Activated gamma-delta T cell (primary cell): ENCODE results near the gene ABHD18.
A peak's percentile ranks its signal among the peaks of the same experiment; 100 is the strongest.
"Not testable (repeated sequence)": the region's sequence is repeated elsewhere in the genome, so short reads cannot be mapped to it uniquely, and the experiment has no call there.

Experiments
- DNase-seq: peaks from one replicate; lab custom pipeline; 2025; lab: John Stamatoyannopoulos, UW

Gene ABHD18

DNA sequence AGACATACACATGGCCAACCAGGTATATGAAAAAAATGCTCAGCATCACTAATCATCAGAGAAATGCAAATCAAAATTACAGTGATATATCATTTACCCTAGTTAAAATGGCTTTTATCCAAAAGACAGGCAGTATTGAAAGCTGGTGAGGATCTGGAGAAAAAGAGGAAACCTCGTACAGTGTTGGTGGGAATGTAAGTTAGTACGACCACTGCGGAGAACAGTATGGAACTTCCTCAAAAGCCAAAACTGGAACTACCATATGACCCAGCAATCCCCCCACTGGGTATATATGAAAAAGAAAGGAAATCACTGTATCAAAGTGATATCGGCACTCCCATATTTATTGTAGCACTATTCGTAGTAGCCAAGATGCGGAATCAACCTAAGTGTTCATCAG is 23.4 kb downstream of the ABHD18 start:
- no peak for DNase-seq

DNA sequence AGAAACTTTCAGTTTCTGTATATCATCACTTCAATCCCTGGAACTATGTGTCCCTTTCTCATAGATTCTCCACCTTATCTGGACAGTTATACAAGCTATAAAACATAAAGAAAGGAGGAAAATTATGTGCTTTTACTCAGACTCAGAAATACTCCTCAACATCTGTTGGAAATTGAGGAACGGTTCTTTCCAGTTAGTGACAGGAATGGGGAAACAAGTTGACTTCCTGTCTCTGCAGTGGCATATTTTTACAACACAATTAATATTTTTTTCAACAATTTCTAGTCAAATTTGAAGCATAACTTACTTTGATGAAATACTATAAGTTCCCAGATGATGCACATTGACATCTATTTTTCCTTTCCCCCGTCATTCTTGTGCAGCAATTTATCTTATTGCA is 27.9 kb downstream of the ABHD18 start:
- no peak for DNase-seq

DNA sequence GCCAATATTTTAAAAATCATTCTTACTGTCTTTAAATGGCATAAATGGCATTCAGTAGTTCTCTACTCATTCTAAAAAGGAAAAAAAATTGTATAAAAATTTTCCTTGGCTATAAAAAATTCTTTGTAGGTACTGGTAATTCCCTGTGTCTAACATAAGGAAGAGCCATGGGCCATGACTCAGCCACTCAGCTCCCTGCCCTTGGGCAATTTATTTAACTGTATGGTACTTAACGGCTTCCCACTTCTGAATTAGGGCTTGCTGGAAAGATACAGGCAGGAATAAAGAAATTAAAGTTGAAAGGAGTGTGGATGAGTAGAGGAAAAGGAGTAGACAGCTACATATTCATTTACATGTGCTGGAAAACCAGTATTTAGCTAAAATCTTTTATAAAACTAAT is 30.6 kb downstream of the ABHD18 start:
- no peak for DNase-seq

DNA sequence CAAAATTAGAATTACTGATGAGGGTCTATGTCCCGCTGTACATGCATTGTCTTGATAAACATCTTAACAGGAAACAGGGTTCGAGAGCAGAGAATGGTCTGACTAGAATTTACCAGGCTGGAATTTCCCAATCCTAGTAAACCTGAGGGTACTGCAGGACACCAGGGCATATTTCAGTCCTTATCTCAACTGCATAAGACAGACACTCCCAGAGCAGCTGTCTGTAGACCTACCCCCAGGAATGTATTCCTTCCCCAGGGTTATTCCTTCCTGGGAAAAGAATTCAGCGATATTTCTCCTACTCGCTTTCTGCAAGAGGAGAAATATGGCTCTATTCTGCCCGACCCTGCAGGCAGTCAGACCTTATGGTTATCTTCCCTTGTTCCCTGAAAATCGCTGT is 31.3 kb downstream of the ABHD18 start:
- DNase-seq, result not testable (repeated sequence)

DNA sequence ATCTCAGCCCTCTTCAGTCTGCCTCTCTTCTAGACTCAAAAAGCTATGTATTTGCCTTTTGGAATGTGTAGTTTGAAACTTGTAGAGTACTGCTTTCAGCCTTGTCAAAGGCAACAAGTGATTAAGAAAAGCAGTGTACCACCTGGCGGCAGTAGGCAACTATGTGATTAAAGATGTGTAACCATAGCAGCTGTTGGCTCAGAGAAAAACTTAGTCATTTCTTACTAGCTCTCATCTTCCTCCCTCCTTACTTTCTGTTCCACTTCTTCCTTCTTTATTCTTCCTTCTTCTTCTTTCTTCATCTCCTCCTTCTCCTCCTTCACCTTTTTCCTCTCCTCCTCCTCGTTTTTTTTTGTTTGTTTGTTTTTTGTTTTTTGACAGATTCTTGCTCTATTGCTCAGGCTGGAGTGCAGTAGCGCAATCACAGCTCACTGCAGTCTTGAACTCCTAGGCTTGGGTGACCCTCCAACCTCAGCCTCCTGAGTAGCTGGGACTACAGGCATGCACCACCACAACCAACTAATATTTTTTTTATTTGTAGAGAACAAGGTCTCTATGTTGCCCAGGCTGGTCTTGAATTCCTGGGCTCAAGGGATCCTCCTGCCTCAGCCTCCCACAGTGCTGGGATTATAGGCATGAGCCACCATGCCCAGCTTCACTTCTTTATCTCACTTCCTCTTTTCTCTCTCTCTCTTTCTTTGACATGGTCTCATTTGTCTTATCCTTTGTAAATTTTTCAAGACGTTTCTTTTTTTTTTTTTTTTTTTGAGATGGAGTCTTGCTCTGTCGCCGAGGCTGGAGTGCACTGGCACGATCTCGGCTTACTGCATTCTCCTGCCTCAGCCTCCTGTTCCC is 32.6 kb downstream of the ABHD18 start:
- DNase-seq, result no peak

DNA sequence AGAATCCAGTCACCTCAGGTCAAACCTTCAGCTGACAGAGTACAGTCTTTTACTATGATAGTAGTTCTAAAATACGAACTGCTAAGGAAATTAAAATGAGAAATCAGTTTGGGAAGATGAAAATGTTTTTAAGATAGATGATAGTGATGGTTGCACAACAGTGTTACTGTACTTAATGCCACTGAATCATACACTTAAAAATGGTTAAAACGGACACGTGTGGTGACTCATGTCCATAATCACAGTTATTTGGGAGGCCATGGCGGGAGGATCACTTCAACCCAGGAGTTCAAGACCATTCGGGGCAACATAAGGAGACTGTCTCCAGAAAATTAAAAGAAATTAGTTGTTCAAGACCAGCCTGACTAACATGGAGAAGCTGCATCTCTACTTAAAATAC is 41.4 kb downstream of the ABHD18 start:
- no peak for DNase-seq

DNA sequence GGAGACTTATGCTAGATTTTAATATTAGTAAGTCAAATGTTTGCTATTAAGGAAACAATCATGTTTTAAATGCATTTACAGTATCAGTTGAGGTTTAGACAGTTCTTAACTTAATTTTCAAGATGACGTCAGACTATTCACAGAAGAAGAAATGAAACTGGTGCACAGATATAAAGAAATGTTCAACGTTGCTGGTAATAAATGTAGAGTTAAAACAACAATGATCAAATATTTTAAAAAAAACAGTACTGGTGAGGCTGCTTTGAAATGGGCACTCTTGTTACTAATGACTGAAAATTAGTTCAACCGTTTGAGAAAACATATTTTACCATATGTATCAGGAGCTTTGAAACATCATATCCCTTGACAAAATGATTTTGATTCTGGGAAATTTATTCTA is 44.2 kb downstream of the ABHD18 start:
- DNase-seq, result no peak

DNA sequence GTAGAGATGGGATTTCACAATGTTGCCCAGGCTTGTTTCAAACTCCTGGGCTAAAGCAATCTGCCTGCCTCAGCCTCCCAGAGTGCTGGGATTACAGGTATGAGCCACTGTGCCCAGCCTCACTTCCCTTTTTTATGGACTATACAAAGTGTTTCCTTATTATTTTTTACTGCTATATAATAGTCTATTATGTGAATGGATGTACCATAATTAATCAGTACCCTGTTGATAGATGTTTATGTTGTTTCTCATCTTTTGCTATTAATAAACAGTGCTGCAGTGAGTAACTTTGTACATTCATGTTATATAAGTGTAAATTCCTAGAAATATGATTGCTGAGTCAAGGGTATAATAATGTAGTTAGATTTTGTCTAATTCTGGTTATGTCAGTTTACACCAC is 60.1 kb downstream of the ABHD18 start:
- DNase-seq, result no peak

DNA sequence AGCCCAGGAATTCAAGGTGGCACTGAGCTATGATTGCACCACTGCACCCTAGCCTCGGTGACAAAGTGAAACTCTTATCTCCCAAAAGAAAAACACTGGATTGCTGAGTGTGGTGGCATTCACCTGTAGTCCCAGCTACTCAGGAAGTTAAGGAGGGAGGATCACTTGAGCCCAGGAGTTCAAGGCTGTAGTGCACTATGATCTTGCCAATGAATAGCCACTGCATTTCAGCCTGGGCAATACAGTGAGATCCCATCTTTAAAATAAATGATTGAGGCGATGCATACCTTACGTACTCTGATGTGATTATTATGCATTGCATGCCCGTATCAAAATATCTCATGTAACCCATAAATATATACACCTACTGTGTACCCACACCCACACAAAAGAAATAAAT is 64.7 kb downstream of the ABHD18 start:
- no peak for DNase-seq

DNA sequence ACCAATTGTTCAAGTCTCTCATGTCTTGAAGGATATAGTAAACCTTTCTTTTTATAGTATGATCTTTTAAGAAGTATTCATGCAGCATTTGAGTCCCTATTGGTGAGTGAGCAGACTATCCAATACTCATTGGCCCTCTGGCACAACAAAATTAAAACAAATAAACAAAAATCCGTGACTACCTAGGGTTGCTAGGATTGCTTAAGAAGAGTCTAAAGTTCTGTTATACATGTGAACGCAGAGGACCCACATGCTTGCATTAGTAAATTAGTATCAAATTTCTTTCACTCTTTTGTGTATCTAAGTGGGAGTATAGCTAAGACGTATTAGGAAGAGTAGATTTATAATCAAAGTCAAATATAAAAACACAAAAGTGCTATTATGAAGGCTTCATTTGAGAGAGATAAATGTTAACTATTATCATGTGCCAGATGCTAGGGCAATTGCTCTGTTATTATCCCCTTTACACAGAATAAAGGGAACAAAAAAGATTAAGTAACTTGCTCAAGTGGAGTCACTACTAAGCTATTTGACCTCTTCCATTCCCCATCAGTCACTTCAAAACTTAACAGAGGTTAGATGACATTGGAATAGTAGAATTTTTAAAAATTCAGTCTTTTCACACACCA is 66.7 kb downstream of the ABHD18 start:
- no peak for DNase-seq

DNA sequence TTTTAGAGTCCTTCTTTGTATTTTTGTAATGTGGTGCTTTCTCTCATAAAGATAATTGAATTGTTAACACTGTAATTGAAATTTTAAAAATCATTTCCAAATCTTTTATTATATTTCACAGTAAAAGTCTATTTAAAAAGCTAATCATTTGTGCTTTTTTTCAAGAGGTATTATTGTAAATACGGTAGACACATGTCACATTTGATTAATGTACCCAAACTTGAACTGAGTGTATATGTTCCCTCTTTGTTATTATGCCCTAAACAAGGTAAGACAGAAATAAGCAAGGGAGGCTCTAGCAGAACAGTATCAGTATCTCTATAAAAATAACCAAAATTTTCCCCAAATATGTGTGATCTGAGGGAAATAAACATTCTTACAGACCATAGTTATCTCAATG is 74.4 kb downstream of the ABHD18 start:
- DNase-seq, result no peak

DNA sequence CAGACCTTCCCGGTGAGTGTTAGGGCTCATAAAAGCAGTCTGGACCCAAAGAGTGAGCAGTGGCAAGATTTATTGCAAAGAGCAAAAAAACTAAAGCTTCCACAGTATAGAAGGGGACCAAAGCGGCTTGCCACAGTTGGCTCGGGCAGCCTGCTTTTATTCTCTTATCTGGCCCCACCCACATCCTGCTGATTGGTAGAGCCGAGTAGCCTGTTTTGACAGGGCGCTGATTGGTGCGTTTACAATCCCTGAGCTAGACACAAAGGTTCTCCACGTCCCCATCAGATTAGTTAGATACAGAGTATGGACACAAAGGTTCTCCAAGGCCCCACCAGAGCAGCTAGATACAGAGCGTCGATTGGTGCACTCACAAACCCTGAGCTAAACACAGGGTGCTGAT is 81.8 kb downstream of the ABHD18 start:
- DNase-seq, result not testable (repeated sequence)

DNA sequence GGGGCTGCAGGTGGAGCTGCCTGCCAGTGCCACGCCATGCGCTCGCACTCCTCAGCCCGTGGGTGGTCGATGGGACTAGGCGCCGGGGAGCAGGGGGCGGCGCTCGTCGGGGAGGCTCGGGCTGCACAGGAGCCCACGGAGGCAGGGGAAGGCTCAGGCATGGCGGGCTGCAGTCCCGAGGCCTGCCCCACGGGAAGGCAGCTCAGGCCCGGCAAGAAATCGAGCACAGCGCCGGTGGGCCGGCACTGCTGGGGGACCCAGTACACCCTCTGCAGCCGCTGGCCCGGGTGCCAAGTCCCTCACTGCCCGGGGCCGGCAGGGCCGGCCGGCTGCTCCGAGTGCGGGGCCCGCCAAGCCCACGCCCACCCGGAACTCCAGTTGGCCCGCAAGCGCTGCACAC is 82.3 kb downstream of the ABHD18 start:
- DNase-seq, result not testable (repeated sequence)

DNA sequence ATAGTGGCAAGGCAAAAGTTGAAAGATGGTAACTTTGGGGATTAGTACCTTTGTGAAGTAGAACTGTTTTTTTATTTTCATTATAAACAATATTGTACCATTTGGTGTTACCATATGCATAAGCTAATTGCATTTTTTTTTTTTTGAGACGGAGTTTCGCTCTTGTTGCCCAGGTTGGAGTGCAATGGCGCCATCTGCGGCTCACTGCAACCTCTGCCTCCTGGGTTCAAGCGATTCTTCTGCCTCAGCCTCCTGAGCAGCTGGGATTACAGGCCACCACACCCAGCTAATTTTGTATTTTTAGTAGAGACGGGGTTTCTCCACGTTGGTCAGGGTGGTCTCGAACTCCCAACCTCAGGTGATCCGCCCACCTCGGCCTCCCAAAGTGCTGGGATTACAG is 86.0 kb downstream of the ABHD18 start:
- DNase-seq, result not testable (repeated sequence)

DNA sequence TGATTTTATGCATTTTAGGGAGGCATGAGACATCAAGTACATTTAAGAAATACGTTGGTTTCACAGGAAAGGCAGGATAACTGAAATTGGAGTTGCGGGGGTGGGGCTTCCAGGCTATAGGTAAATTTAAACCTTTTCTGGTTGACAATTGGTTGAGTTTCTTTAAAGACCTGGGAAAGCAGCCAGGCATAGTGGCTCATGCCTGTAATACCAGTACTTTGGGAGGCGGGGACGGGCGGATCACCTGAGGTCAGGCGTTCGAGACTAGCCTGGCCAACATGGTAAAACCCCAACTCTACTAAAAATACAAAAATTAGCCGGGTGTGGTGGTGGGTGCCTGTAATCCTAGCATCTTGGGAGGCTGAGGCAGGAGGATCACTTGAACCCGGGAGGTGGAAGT is 89.7 kb downstream of the ABHD18 start:
- not testable (repeated sequence) for DNase-seq

DNA sequence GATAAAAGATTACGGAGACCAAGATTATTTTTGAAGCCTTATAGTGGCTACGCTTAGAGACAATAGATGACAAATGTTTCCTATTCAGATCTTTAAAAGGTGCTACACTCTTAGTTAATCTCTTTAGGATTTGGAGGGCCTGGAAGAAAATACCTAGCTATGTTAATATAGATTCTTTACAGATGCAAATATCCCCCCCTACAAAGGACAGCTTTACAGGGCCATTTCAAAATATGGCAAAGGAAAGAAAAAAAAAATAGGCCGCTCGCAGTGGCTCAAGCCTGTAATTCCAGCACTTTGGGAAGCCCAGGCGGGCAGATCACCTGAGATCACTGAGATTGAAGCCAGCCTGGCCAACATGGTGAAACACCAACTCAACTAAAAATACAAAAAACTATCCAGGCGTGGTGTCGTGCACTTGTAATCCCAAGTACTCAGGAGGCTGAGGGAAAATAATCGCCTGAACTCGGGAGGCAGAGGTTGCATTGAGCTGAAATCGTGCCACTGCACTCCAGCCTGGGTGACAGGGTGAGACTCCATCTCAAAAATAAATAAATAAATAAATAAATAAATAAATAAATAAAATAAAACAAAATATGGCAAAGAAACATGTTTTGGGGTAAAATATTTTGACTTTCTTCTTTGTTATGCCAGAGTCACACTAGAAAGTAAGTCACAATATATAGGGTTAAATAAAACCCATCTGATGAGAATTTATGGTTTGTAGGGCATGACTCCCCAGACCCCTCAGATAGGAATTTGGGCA is 90.4 kb downstream of the ABHD18 start:
- not testable (repeated sequence) for DNase-seq

DNA sequence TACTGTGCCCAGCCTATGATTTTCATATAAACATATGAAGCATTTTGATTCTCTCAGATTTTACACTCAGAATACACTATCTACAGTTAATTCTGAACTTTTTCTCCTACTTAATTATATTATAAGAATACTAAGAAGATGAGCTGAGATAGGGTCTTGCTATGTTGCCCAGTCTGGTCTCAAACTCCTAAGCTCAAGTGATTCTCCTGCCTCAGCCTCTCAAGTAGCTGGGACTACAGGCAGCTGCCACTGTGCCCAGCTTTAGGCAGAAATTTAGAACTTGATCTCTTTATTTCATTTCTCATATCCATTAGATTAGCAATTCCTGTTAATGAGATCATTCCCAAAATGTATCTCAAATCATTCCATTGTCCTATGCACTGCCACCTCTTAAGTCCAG is 91.2 kb downstream of the ABHD18 start:
- DNase-seq, result no peak

DNA sequence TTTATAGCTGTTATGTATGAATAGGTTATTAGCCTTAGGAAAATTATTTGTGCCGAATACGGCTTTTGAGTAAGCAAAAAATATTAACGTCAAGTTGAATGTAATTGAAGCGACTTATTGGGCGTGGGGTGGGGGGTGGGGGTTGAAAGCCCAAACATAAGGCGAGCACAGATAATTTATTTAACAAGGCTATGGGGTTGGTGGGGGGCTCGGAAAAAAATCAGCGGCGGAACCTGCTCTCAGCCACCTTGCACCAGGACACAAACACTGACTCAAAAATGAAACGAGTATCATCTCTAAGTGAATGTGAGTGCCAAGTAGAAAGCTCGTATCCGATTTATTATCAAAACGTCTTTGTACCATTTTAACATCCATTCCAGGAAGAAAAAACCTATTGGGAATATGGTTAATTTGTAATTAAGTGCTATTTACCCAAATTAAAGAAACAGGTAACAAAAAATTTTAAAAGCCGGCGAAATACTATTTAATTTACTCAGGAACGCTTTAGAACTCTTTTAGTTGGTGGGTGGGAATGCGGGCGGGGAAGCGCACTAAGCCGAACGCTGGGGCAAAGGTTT is 95.0 kb downstream of the ABHD18 start:
- no peak for DNase-seq

DNA sequence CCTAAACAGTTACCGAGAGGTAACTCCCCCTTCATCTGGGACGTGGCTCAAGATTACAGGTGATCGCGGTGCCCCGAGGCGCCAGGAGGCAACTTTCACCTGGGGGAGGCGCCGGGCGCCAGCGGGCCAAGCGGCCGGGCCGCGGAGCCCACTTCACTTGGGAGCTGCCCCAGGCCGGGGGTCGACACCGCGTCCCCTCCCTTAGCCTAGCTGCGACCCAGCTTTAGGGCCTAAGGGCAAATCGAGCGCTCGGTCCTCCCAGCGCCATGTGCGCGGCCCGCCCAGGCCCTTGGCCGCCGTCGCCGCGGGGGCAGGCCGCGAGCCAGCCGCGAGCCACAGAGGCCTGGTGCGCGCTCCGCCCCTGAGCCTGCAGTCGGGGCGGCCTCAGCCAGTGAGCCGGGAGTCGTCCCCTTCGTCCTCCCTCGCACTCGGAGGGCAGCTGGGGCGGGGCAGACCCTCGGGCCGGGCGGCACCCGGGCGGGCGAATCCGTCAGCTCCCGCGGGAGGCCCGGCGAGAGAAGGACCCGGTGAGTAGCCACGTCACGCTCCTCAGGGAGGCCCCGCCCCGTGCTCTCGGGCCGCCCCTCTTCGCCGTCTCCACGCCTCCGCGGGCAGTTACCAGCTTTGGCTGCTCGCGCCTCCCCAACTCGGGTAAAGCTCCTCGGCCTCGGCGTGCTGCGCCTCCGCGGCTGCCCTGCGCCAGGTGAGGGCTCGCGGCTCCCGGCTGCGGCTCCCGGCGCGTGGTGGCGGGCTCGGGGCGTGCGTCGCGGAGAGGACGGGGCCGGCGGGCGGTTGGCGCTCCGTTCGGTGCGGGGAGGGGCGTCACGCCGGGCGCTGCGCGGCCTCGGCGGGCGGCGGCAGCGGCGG is 95.7 kb downstream of the ABHD18 start, which contains the start of gene LARP1B:
Gene LARP1B (plus strand): TSS at position 614 of the 867 bp plus-strand sequence. CDS start 13,640 bp downstream, outside the sequence.
- peak; percentile 82 for DNase-seq

DNA sequence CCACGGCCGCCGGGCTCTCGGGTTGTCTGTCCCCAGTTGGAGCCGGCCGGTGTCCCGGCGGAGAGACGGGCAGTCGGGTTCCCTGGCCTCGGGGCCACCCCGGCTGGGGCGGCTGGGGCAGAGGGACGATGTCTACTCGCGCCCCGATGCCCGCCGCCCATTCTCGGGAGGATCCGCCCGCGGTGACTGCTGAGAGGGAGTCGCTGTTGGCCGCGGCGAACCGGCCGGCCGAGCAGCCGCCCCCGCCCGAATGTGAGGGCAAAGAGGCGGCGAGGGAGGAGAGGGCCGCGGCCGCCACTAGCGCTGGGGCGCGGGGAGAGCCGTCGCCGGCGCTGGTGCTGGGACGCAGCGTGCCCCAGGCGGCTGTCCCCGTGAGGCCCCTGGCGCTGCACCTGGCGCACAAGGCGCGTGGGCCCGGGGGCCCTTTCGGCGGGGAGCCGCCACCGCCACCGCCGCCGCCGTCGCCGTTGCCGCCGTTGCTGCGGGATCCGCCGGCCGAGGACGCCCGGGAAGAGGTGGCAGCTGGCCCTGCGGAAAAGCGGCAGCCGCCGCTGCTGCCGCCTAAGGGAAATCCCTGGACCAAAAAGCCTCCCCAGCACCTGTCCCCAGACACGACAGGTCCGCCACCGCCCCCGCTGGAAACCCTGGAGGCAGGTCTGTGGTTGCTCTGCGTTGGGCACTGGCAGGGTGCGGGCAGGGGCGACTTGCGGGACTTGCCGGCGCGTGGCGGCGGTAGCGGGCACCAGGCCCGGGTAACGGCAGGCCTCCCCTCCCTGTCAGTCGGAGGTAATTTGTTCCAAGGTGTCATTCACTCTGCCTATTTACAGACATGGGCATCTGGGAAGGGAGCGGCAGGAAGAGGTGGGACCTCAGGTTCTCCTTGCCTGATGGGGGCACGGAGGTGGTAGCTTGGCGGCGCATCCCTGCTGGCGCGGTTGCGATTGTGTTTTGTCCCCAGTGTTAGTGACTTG is 96.6 kb downstream of the ABHD18 start:
- peak; percentile 54 for DNase-seq
